Peyer's patch (tissue), 4 donors: ENCODE data around the gene CLEC20A.

Experiments used
- POLR2A ChIP-seq, 2 donors: fragments of 450-650 bp; IDR thresholded peaks; one replicate each; pipeline ENCODE4 v1.5.1; 2017; ENCODE audit warnings: antibody characterized with exemption in 2 of 2, mild to moderate bottlenecking in 2 of 2, moderate library complexity in 2 of 2
- TF ChIP-seq, protein P1 (sequence below), 6 experiments: fragments of 450-650 bp in 4 of 6; fragments of 200-600 bp in 2 of 6; sonication (generic) in 1 of 6; IDR thresholded peaks; one replicate each; pipeline ENCODE4 v1.5.1; 2017 to 2019; ENCODE audit warnings: antibody characterized with exemption in 6 of 6, mild to moderate bottlenecking in 3 of 6, moderate library complexity in 1 of 6

GRCh38 chr1:178495741-178496409 lies 889 bp downstream of the CLEC20A start:
- no peak for TF ChIP-seq POLR2A (IDR thresholded peaks at IDR 0.05)
- TF ChIP-seq, protein P1, sequence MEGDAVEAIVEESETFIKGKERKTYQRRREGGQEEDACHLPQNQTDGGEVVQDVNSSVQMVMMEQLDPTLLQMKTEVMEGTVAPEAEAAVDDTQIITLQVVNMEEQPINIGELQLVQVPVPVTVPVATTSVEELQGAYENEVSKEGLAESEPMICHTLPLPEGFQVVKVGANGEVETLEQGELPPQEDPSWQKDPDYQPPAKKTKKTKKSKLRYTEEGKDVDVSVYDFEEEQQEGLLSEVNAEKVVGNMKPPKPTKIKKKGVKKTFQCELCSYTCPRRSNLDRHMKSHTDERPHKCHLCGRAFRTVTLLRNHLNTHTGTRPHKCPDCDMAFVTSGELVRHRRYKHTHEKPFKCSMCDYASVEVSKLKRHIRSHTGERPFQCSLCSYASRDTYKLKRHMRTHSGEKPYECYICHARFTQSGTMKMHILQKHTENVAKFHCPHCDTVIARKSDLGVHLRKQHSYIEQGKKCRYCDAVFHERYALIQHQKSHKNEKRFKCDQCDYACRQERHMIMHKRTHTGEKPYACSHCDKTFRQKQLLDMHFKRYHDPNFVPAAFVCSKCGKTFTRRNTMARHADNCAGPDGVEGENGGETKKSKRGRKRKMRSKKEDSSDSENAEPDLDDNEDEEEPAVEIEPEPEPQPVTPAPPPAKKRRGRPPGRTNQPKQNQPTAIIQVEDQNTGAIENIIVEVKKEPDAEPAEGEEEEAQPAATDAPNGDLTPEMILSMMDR (IDR thresholded peaks at IDR 0.05) = no peak
